ENCODE data around the gene NKX3-2.

The NKX3-2 gene

GRCh38 chr4:13555325-13555724 lies 11.0 kb upstream of the NKX3-2 start:
- H3K36me3 ChIP-seq (ENCODE audit: insufficient read depth, low read length): no peaks in the 10 kb centered on the region
- no peaks in the 10 kb centered on the region for H3K27me3 ChIP-seq (ENCODE audit: insufficient read depth, low read length)
- no peak overlapping the region for H3K4me3 ChIP-seq (ENCODE audit: low read length)
- H3K9me3 ChIP-seq (ENCODE audit: low read length): no peaks in the 10 kb centered on the region
- H2AFZ ChIP-seq (ENCODE audit: low read depth, low read length): no peak overlapping the region
- H3K4me1 ChIP-seq (ENCODE audit: insufficient read depth, low read length): no peaks in the 10 kb centered on the region

GRCh38 chr4:13553081-13553480 lies 8.8 kb upstream of the NKX3-2 start:
- Histone ChIP-seq H2AFZ (ENCODE audit: low read depth, low read length) (no peak overlapping the region), H3K4me1 (ENCODE audit: insufficient read depth, low read length) (no peaks in the 10 kb centered on the region), H3K9me3 (ENCODE audit: low read length) (no peaks in the 10 kb centered on the region), H3K4me3 (ENCODE audit: low read length) (no peak overlapping the region), H3K27me3 (ENCODE audit: insufficient read depth, low read length) (no peaks in the 10 kb centered on the region), H3K36me3 (ENCODE audit: insufficient read depth, low read length) (no peaks in the 10 kb centered on the region)

GRCh38 chr4:13548984-13549546 lies 4.8 kb upstream of the NKX3-2 start:
- Histone ChIP-seq H3K4me3 (ENCODE audit: low read length) (peak overlapping the region; percentile 53), H3K27me3 (ENCODE audit: insufficient read depth, low read length) (peaks cover 9% of the 10 kb centered on the region)

GRCh38 chr4:13548059-13548983 lies 4.0 kb upstream of the NKX3-2 start:
- Histone ChIP-seq H2AFZ (ENCODE audit: low read depth, low read length) (no peak overlapping the region), H3K36me3 (ENCODE audit: insufficient read depth, low read length) (no peaks in the 10 kb centered on the region), H3K4me3 (ENCODE audit: low read length) (peak overlapping the region; percentile 44), H3K27me3 (ENCODE audit: insufficient read depth, low read length) (peaks cover 10% of the 10 kb centered on the region), H3K9me3 (ENCODE audit: low read length) (no peaks in the 10 kb centered on the region), H3K4me1 (ENCODE audit: insufficient read depth, low read length) (peaks cover 2% of the 10 kb centered on the region)

More at GRCh38 chr4:13548984-13549546, 4.8 kb upstream of the NKX3-2 start:
- H3K36me3 ChIP-seq (ENCODE audit: insufficient read depth, low read length): no peaks in the 10 kb centered on the region
- no peaks in the 10 kb centered on the region for H3K4me1 ChIP-seq (ENCODE audit: insufficient read depth, low read length)
- H2AFZ ChIP-seq (ENCODE audit: low read depth, low read length): peak overlapping the region; percentile 35
- no peaks in the 10 kb centered on the region for H3K9me3 ChIP-seq (ENCODE audit: low read length)

- Histone ChIP-seq H3K27me3 (ENCODE audit: insufficient read depth, low read length) (peaks cover 18% of the 10 kb centered on the region), H3K4me1 (ENCODE audit: insufficient read depth, low read length) (peaks cover 8% of the 10 kb centered on the region), H3K9me3 (ENCODE audit: low read length) (no peaks in the 10 kb centered on the region)
These were observed 3.3 kb upstream of the NKX3-2 start for GRCh38 chr4:13547485-13548041.

GRCh38 chr4:13546941-13547484 lies 2.7 kb upstream of the NKX3-2 start:
- Histone ChIP-seq H3K36me3 (ENCODE audit: insufficient read depth, low read length) (no peaks in the 10 kb centered on the region), H3K27me3 (ENCODE audit: insufficient read depth, low read length) (peaks cover 20% of the 10 kb centered on the region), H2AFZ (ENCODE audit: low read depth, low read length) (peak overlapping the region; percentile 40), H3K9me3 (ENCODE audit: low read length) (no peaks in the 10 kb centered on the region), H3K4me1 (ENCODE audit: insufficient read depth, low read length) (peaks cover 8% of the 10 kb centered on the region), H3K4me3 (ENCODE audit: low read length) (peak overlapping the region; percentile 44)

More at GRCh38 chr4:13547485-13548041, 3.3 kb upstream of the NKX3-2 start:
- Histone ChIP-seq H2AFZ (ENCODE audit: low read depth, low read length) (peak overlapping the region; percentile 40), H3K4me3 (ENCODE audit: low read length) (peak overlapping the region; percentile 44), H3K36me3 (ENCODE audit: insufficient read depth, low read length) (no peaks in the 10 kb centered on the region)

GRCh38 chr4:13546142-13546940 lies 2.0 kb upstream of the NKX3-2 start:
- H3K4me1 ChIP-seq (ENCODE audit: insufficient read depth, low read length): peaks cover 8% of the 10 kb centered on the region
- H3K9me3 ChIP-seq (ENCODE audit: low read length): peaks cover 2% of the 10 kb centered on the region
- H3K4me3 ChIP-seq (ENCODE audit: low read length): no peak overlapping the region
- H3K27me3 ChIP-seq (ENCODE audit: insufficient read depth, low read length): peaks cover 23% of the 10 kb centered on the region
- no peak overlapping the region for H2AFZ ChIP-seq (ENCODE audit: low read depth, low read length)
- no peaks in the 10 kb centered on the region for H3K36me3 ChIP-seq (ENCODE audit: insufficient read depth, low read length)

GRCh38 chr4:13545394-13545808 lies 1.1 kb upstream of the NKX3-2 start:
- peak overlapping the region; percentile 53 for H3K4me3 ChIP-seq (ENCODE audit: low read length)
- peaks cover 8% of the 10 kb centered on the region for H3K4me1 ChIP-seq (ENCODE audit: insufficient read depth, low read length)
- H3K36me3 ChIP-seq (ENCODE audit: insufficient read depth, low read length): peaks cover 2% of the 10 kb centered on the region
- H3K27me3 ChIP-seq (ENCODE audit: insufficient read depth, low read length): peaks cover 30% of the 10 kb centered on the region
- peaks cover 2% of the 10 kb centered on the region for H3K9me3 ChIP-seq (ENCODE audit: low read length)
- peak overlapping the region; percentile 82 for H2AFZ ChIP-seq (ENCODE audit: low read depth, low read length)

GRCh38 chr4:13544606-13545393 lies 492 bp upstream of the NKX3-2 start:
- Histone ChIP-seq H3K4me3 (ENCODE audit: low read length) (peak overlapping the region; percentile 53), H2AFZ (ENCODE audit: low read depth, low read length) (peak overlapping the region; percentile 82), H3K4me1 (ENCODE audit: insufficient read depth, low read length) (peaks cover 8% of the 10 kb centered on the region), H3K27me3 (ENCODE audit: insufficient read depth, low read length) (peaks cover 31% of the 10 kb centered on the region), H3K9me3 (ENCODE audit: low read length) (peaks cover 7% of the 10 kb centered on the region), H3K36me3 (ENCODE audit: insufficient read depth, low read length) (peaks cover 2% of the 10 kb centered on the region)

- Histone ChIP-seq H3K36me3 (ENCODE audit: insufficient read depth, low read length) (peaks cover 2% of the 10 kb centered on the region), H3K4me1 (ENCODE audit: insufficient read depth, low read length) (peaks cover 8% of the 10 kb centered on the region), H3K27me3 (ENCODE audit: insufficient read depth, low read length) (peaks cover 38% of the 10 kb centered on the region), H3K4me3 (ENCODE audit: low read length) (peak overlapping the region; percentile 53), H3K9me3 (ENCODE audit: low read length) (peaks cover 11% of the 10 kb centered on the region), H2AFZ (ENCODE audit: low read depth, low read length) (peak overlapping the region; percentile 82)
These were observed 1.1 kb downstream of the NKX3-2 start for GRCh38 chr4:13543032-13543838.

- Histone ChIP-seq H3K27me3 (ENCODE audit: insufficient read depth, low read length) (peaks cover 43% of the 10 kb centered on the region), H3K4me1 (ENCODE audit: insufficient read depth, low read length) (peaks cover 8% of the 10 kb centered on the region), H3K36me3 (ENCODE audit: insufficient read depth, low read length) (peaks cover 2% of the 10 kb centered on the region), H3K4me3 (ENCODE audit: low read length) (peak overlapping the region; percentile 53), H3K9me3 (ENCODE audit: low read length) (peaks cover 13% of the 10 kb centered on the region), H2AFZ (ENCODE audit: low read depth, low read length) (no peak overlapping the region)
These were observed 1.7 kb downstream of the NKX3-2 start for GRCh38 chr4:13542577-13543031.
